CD14-positive monocyte (primary cell): Measurements from ENCODE around the gene CALCOCO2. TPM values are rescaled to one million over a fixed set of nuclear protein-coding genes. Genes with fewer than 3 reads are reported as not detected.

Experiments
- DNase-seq, 3 donors: peaks; one replicate each; pipeline ENCODE4 v3.0.0-alpha.2; 2011 to 2022
- H2AFZ ChIP-seq: 2 replicates; pipeline ENCODE4 v1.6.0; 2012; ENCODE audit warnings: mild to moderate bottlenecking, low read depth, low read length, inconsistent platforms; ENCODE audit not compliant: insufficient read depth, poor library complexity, severe bottlenecking
- H3K27ac ChIP-seq, 2 donors: 1 replicate in 1 of 2; 2 replicates in 1 of 2; pipeline ENCODE4 v1.5.1; 2012 to 2013; ENCODE audit warnings: low read length in 2 of 2, control low read depth in 1 of 2, inconsistent platforms in 1 of 2, low read depth in 1 of 2, mild to moderate bottlenecking in 1 of 2
- H3K27me3 ChIP-seq, 2 donors: one replicate each; pipeline versions ENCODE4 v1.6.0 to v1.6.1; 2011 to 2013; ENCODE audit warnings: low read length in 2 of 2; ENCODE audit not compliant: control insufficient read depth in 2 of 2, insufficient read depth in 2 of 2
- H3K36me3 ChIP-seq, 2 donors: replicated peaks in 1 of 2; 1 replicate in 1 of 2; 2 replicates in 1 of 2; pipeline versions ENCODE4 v1.5.1 to v1.6.1; 2012 to 2013; ENCODE audit warnings: low read length in 2 of 2, control low read depth in 1 of 2, inconsistent platforms in 1 of 2, mild to moderate bottlenecking in 1 of 2; ENCODE audit not compliant: insufficient read depth in 2 of 2, control insufficient read depth in 1 of 2
- H3K4me1 ChIP-seq, 2 donors: 1 replicate in 1 of 2; 2 replicates in 1 of 2; pipeline versions ENCODE4 v1.5.1 to v1.6.1; 2012 to 2013; ENCODE audit warnings: low read length in 2 of 2, control low read depth in 1 of 2, inconsistent platforms in 1 of 2, mild to moderate bottlenecking in 1 of 2, moderate library complexity in 1 of 2; ENCODE audit not compliant: insufficient read depth in 2 of 2, control insufficient read depth in 1 of 2
- H3K4me2 ChIP-seq: replicated peaks from 2 replicates; pipeline ENCODE3; 2012; ENCODE audit warnings: low read length, moderate library complexity, mild to moderate bottlenecking; ENCODE audit not compliant: poor library complexity, severe bottlenecking; ENCODE audit errors: extremely low read depth
- H3K4me3 ChIP-seq, 3 experiments: fragments of 200-600 bp in 1 of 3; sonication (generic) in 1 of 3; replicated peaks in 1 of 3; 1 replicate in 2 of 3; 2 replicates in 1 of 3; pipeline ENCODE4 v1.5.1; 2011 to 2013; ENCODE audit warnings: low read length in 3 of 3, mild to moderate bottlenecking in 3 of 3, control low read depth in 2 of 3, low read depth in 2 of 3, inconsistent platforms in 1 of 3, moderate library complexity in 1 of 3
- H3K79me2 ChIP-seq: 2 replicates; pipeline ENCODE4 v1.6.0; 2012; ENCODE audit warnings: mild to moderate bottlenecking, control low read depth, inconsistent platforms, low read length, moderate library complexity; ENCODE audit not compliant: insufficient read depth
- H3K9ac ChIP-seq: 2 replicates; pipeline ENCODE4 v1.6.0; 2017; ENCODE audit warnings: low read length, mild to moderate bottlenecking; ENCODE audit not compliant: insufficient read depth, poor library complexity, severe bottlenecking
- H3K9me3 ChIP-seq, 2 donors: replicated peaks in 1 of 2; 1 replicate in 1 of 2; 2 replicates in 1 of 2; pipeline versions ENCODE4 v1.5.1 to v1.6.1; 2012 to 2013; ENCODE audit warnings: low read length in 2 of 2, control low read depth in 1 of 2; ENCODE audit not compliant: control insufficient read depth in 1 of 2, insufficient read depth in 1 of 2
- H4K20me1 ChIP-seq: 2 replicates; pipeline ENCODE4 v1.6.0; 2012; ENCODE audit warnings: mild to moderate bottlenecking, low read length, control low read depth, moderate library complexity; ENCODE audit not compliant: insufficient read depth
- H3K27ac Mint-ChIP-seq, 7 donors: one replicate each; pipeline ENCODE4 v1.8.0; 2020; ENCODE audit warnings: mild to moderate bottlenecking in 7 of 7, mixed read lengths in 7 of 7, moderate library complexity in 6 of 7, inconsistent platforms in 2 of 7
- H3K27me3 Mint-ChIP-seq, 3 donors: one replicate each; pipeline ENCODE4 v1.8.0; 2021 to 2022; ENCODE audit warnings: low read depth in 3 of 3, mild to moderate bottlenecking in 3 of 3, mixed read lengths in 3 of 3, moderate library complexity in 3 of 3, inconsistent platforms in 1 of 3
- H3K36me3 Mint-ChIP-seq, 2 donors: one replicate each; pipeline ENCODE4 v1.8.0; 2020; ENCODE audit warnings: mixed read lengths in 2 of 2, inconsistent platforms in 1 of 2, mild to moderate bottlenecking in 1 of 2
- H3K4me1 Mint-ChIP-seq: one replicate; pipeline ENCODE4 v1.8.0; 2020; ENCODE audit warnings: mild to moderate bottlenecking, mixed read lengths
- H3K4me3 Mint-ChIP-seq, 2 donors: one replicate each; pipeline ENCODE4 v1.8.0; 2020; ENCODE audit warnings: mild to moderate bottlenecking in 2 of 2, mixed read lengths in 2 of 2, moderate library complexity in 1 of 2
- H3K9me3 Mint-ChIP-seq, 7 donors: one replicate each; pipeline ENCODE4 v1.8.0; 2020 to 2022; ENCODE audit warnings: mixed read lengths in 7 of 7, mild to moderate bottlenecking in 6 of 7, moderate library complexity in 6 of 7, inconsistent platforms in 2 of 7
- WGBS: methylation state at CpG from one replicate; pipeline ENCODE4 v1.1.5; 2013; ENCODE audit warnings: missing lambda C conversion rate; ENCODE audit not compliant: insufficient coverage; 5-methylcytosine and 5-hydroxymethylcytosine counted together
- intact Hi-C, 2 donors: fragments of 100-400 bp; cut with micrococcal nuclease; formaldehyde crosslinking; loops; one replicate each; pipeline versions ENCODE4 v1.15.0 to v1.15.1; 2023
- polyA plus RNA-seq, 3 donors: library from polyadenylated mRNA; depleted of rRNA in 1 of 3; unstranded in 2 of 3; stranded (reverse) in 1 of 3; fragments of 300-500 nt in 2 of 3; fragments of >200 nt in 1 of 3; fragmentation: Illumina TruSeq in 2 of 3; gene quantifications; 1 replicate in 2 of 3; 2 replicates in 1 of 3; pipeline ENCODE4 v1.2.3, GENCODE V29; 2012 to 2021
- TF ChIP-seq, protein P1 (sequence below): fragments of 200-600 bp; IDR thresholded peaks from one replicate; pipeline ENCODE4 v1.8.0; 2022; ENCODE audit warnings: antibody characterized with exemption, mild to moderate bottlenecking

CALCOCO2 gene
- polyA plus RNA-seq, 3 donors = 87.5 to 280 (median 214) TPM

GRCh38 chr17:48908047-48908843, 77.4 kb downstream of the CALCOCO2 start, which contains the start of gene UBE2Z:
TSS of gene UBE2Z (plus strand) at chr17:48908407. CDS start at chr17:48908504, 97 bp downstream.
- Histone ChIP-seq H3K27ac (peak within 1 kb of the TSS; percentile 93 to 98), H3K4me1 (peaks cover 25 to 37% of the 10 kb centered on the region in 2 donors), H3K4me3 (peak within 1 kb of the TSS; percentile 37 to 82 (median 68)), H3K27me3 (no peaks in the 10 kb centered on the region), H3K9ac (peak within 1 kb of the TSS; percentile 92), H4K20me1 (peaks cover 42% of the 10 kb centered on the region), H3K79me2 (peaks cover 47% of the 10 kb centered on the region), H2AFZ (peak within 1 kb of the TSS; percentile 88), H3K4me2 (peak within 1 kb of the TSS; percentile 89), H3K36me3 (peaks cover 17 to 32% of the 10 kb centered on the region in 2 donors), H3K9me3 (no peaks in the 10 kb centered on the region)
- H3K4me3 Mint-ChIP-seq = peak within 1 kb of the TSS; percentile 93 to 98
- intact Hi-C loops = loop anchor here in 1 of 2 donors (2.0 to 5.0 kb wide), 2 partner anchors 15 to 76 kb away; partner anchors contain the start of genes ATP5MC1 and CALCOCO2
- under 1% methylated on average over 81 of the region's 81 CpGs for WGBS
- H3K9me3 Mint-ChIP-seq = no peaks in the 10 kb centered on the region
- H3K27ac Mint-ChIP-seq = peak within 1 kb of the TSS; percentile 96 to 100 (median 98)
- TF ChIP-seq, protein P1, sequence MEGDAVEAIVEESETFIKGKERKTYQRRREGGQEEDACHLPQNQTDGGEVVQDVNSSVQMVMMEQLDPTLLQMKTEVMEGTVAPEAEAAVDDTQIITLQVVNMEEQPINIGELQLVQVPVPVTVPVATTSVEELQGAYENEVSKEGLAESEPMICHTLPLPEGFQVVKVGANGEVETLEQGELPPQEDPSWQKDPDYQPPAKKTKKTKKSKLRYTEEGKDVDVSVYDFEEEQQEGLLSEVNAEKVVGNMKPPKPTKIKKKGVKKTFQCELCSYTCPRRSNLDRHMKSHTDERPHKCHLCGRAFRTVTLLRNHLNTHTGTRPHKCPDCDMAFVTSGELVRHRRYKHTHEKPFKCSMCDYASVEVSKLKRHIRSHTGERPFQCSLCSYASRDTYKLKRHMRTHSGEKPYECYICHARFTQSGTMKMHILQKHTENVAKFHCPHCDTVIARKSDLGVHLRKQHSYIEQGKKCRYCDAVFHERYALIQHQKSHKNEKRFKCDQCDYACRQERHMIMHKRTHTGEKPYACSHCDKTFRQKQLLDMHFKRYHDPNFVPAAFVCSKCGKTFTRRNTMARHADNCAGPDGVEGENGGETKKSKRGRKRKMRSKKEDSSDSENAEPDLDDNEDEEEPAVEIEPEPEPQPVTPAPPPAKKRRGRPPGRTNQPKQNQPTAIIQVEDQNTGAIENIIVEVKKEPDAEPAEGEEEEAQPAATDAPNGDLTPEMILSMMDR = no peak
- H3K4me1 Mint-ChIP-seq = peaks cover 35% of the 10 kb centered on the region
- H3K36me3 Mint-ChIP-seq = peaks cover 32 to 38% of the 10 kb centered on the region in 2 donors
- H3K27me3 Mint-ChIP-seq = peaks cover 0 to 3% (median 0%) of the 10 kb centered on the region in 3 donors
- DNase-seq = peak; percentile 87 to 93 (median 88)

- peak overlapping the region; percentile 88 for H2AFZ ChIP-seq
- intact Hi-C loops = loop anchor here in 1 of 2 donors (2.0 to 5.0 kb wide), 2 partner anchors 16 to 77 kb away; partner anchors contain the start of genes ATP5MC1 and CALCOCO2
- peak overlapping the region; percentile 93 to 98 for H3K27ac ChIP-seq
- no peaks in the 10 kb centered on the region for H3K9me3 ChIP-seq
- H3K27me3 ChIP-seq = no peaks in the 10 kb centered on the region
- Mint-ChIP-seq H3K36me3 (peaks cover 39 to 45% of the 10 kb centered on the region in 2 donors), H3K4me3 (peak overlapping the region; percentile 92 to 93), H3K4me1 (peaks cover 37% of the 10 kb centered on the region), H3K27ac (peak overlapping the region; percentile 80 to 99 (median 93)), H3K27me3 (peaks cover 0 to 1% (median 0%) of the 10 kb centered on the region in 3 donors), H3K9me3 (no peaks in the 10 kb centered on the region)
- peak overlapping the region; percentile 37 to 82 (median 68) for H3K4me3 ChIP-seq
- peaks cover 25 to 37% of the 10 kb centered on the region in 2 donors for H3K4me1 ChIP-seq
- peak; percentile 30 to 48 (median 32) for DNase-seq
- TF ChIP-seq, protein P1 = no peak
- peaks cover 54% of the 10 kb centered on the region for H3K79me2 ChIP-seq
- H3K36me3 ChIP-seq = peaks cover 20 to 39% of the 10 kb centered on the region in 2 donors
- peak overlapping the region; percentile 92 for H3K9ac ChIP-seq
- H3K4me2 ChIP-seq = peak overlapping the region; percentile 89
- 4% methylated on average over 24 of the region's 36 CpGs for WGBS
- H4K20me1 ChIP-seq = peaks cover 42% of the 10 kb centered on the region
These were observed 78.1 kb downstream of the CALCOCO2 start for GRCh38 chr17:48908853-48909394.
